ENCODE results near the gene AMPH. TPM values are rescaled to one million over a fixed set of nuclear protein-coding genes. Genes with fewer than 3 reads are reported as not detected.

The AMPH gene
- total RNA-seq, 1 donor from 2014 or later, result 22.1 TPM

GRCh38 chr7:38565289-38565688, 65.9 kb downstream of the AMPH start:
- H3K9me3 ChIP-seq, result no peaks in the 10 kb centered on the region
- H3K4me3 ChIP-seq, result no peak overlapping the region
- no peaks in the 10 kb centered on the region for H3K27me3 ChIP-seq
- H3K36me3 ChIP-seq, result no peaks in the 10 kb centered on the region
- H3K27ac ChIP-seq, result no peak overlapping the region
- TF ChIP-seq CTCF (IDR thresholded peaks at IDR 0.05), result no peak
- intact Hi-C loops (cut with DNase I), result no loop called here
- DNase-seq (ENCODE audit: low spot score in 2 of 2), result no peak
- H3K4me1 ChIP-seq, result no peaks in the 10 kb centered on the region

- Histone ChIP-seq H3K4me1 (no peaks in the 10 kb centered on the region), H3K27me3 (no peaks in the 10 kb centered on the region), H3K36me3 (no peaks in the 10 kb centered on the region), H3K27ac (no peak overlapping the region), H3K4me3 (no peak overlapping the region), H3K9me3 (no peaks in the 10 kb centered on the region)
- no peak for DNase-seq (ENCODE audit: low spot score in 2 of 2)
- no peak for TF ChIP-seq CTCF (IDR thresholded peaks at IDR 0.05)
- intact Hi-C loops (cut with DNase I), result no loop called here
These were observed 67.4 kb downstream of the AMPH start for GRCh38 chr7:38563741-38564140.

- Histone ChIP-seq H3K36me3 (no peaks in the 10 kb centered on the region), H3K4me1 (no peaks in the 10 kb centered on the region), H3K27ac (no peak overlapping the region), H3K9me3 (no peaks in the 10 kb centered on the region), H3K4me3 (no peak overlapping the region), H3K27me3 (no peaks in the 10 kb centered on the region)
- TF ChIP-seq CTCF (IDR thresholded peaks at IDR 0.05), result no peak
- no peak for DNase-seq (ENCODE audit: low spot score in 2 of 2)
- intact Hi-C loops (cut with DNase I), result no loop called here
These were observed 70.0 kb downstream of the AMPH start for GRCh38 chr7:38561166-38561565.

- no peak overlapping the region for H3K4me3 ChIP-seq
- TF ChIP-seq CTCF (IDR thresholded peaks at IDR 0.05), result no peak
- no peaks in the 10 kb centered on the region for H3K36me3 ChIP-seq
- no peaks in the 10 kb centered on the region for H3K4me1 ChIP-seq
- no peak overlapping the region for H3K27ac ChIP-seq
- no peak for DNase-seq (ENCODE audit: low spot score in 2 of 2)
- intact Hi-C loops (cut with DNase I), result no loop called here
- H3K9me3 ChIP-seq, result no peaks in the 10 kb centered on the region
- H3K27me3 ChIP-seq, result no peaks in the 10 kb centered on the region
These were observed 72.3 kb downstream of the AMPH start for GRCh38 chr7:38558761-38559345.

- no peak overlapping the region for H3K4me3 ChIP-seq
- no peaks in the 10 kb centered on the region for H3K4me1 ChIP-seq
- no peak overlapping the region for H3K27ac ChIP-seq
- no peak for TF ChIP-seq CTCF (IDR thresholded peaks at IDR 0.05)
- intact Hi-C loops (cut with DNase I), result no loop called here
- H3K27me3 ChIP-seq, result no peaks in the 10 kb centered on the region
- no peaks in the 10 kb centered on the region for H3K9me3 ChIP-seq
- H3K36me3 ChIP-seq, result no peaks in the 10 kb centered on the region
- DNase-seq (ENCODE audit: low spot score in 2 of 2), result no peak
These were observed 76.6 kb downstream of the AMPH start for GRCh38 chr7:38554586-38554985.

- TF ChIP-seq CTCF (IDR thresholded peaks at IDR 0.05), result no peak
- Histone ChIP-seq H3K4me3 (no peak overlapping the region), H3K27me3 (no peaks in the 10 kb centered on the region), H3K27ac (no peak overlapping the region), H3K36me3 (no peaks in the 10 kb centered on the region), H3K4me1 (no peaks in the 10 kb centered on the region), H3K9me3 (no peaks in the 10 kb centered on the region)
- no peak for DNase-seq (ENCODE audit: low spot score in 2 of 2)
- intact Hi-C loops (cut with DNase I), result no loop called here
These were observed 80.3 kb downstream of the AMPH start for GRCh38 chr7:38550836-38551235.

Measured in ascending aorta (tissue), 2 donors.